ENCODE data around the gene ACTBL2. TPM values are rescaled to one million over a fixed set of nuclear protein-coding genes. Genes with fewer than 3 reads are reported as not detected.
A peak's percentile ranks its signal among the peaks of the same experiment; 100 is the strongest.

ACTBL2 gene
- total and polyA plus RNA-seq, 2 of the 13 experiments (the other 11 are each of a cell fraction or from before 2014, with no cell fraction given): not detected

GRCh38 chr5:57494104-57495098 lies 11.8 kb upstream of the ACTBL2 start:
- no peak overlapping the region for H3K27ac ChIP-seq (ENCODE audit: extremely low read length, insufficient read depth, low read length)
- no peaks in the 10 kb centered on the region for H3K9me3 ChIP-seq (ENCODE audit: low read length)
- 1% methylated on average over 6 of the region's 6 CpGs for WGBS (ENCODE audit: low lambda C conversion rate)
- ChIA-PET CTCF (ENCODE audit: low intra/inter-chr PET ratio, low total read pairs) (no interaction called here), POLR2A (no interaction called here)
- no peak overlapping the region for H3K9ac ChIP-seq (ENCODE audit: insufficient read depth, low read depth, low read length)
- peaks cover 0 to 11% of the 10 kb centered on the region in 2 experiments; a peak in 1 of 5 replicates for H3K27me3 ChIP-seq (ENCODE audit: control insufficient read depth in 1 of 2, insufficient read depth in 2 of 2, low read length in 2 of 2)
- no peak for ATAC-seq
- FAIRE-seq: no peak
- no peaks in the 10 kb centered on the region for H3K79me2 ChIP-seq (ENCODE audit: insufficient read depth, low read length)
- TF ChIP-seq FOSL2 (CRISPR knock-in tag; IDR thresholded peaks at IDR 0.05): 0 out of 2 replicates have a peak, but pooled peaks have one; percentile 40
- TF ChIP-seq, protein P1, sequence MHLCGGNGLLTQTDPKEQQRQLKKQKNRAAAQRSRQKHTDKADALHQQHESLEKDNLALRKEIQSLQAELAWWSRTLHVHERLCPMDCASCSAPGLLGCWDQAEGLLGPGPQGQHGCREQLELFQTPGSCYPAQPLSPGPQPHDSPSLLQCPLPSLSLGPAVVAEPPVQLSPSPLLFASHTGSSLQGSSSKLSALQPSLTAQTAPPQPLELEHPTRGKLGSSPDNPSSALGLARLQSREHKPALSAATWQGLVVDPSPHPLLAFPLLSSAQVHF (CRISPR knock-in tag; IDR thresholded peaks at IDR 0.05): no peak
- H3K4me3 ChIP-seq (replicated peaks in 1 of 3; ENCODE audit: insufficient read depth in 1 of 3, low read depth in 2 of 3, low read length in 3 of 3): no peak overlapping the region
- DNase-seq (ENCODE audit: low spot score): peak; percentile 13
- no peaks in the 10 kb centered on the region for H3K4me1 ChIP-seq (ENCODE audit: insufficient read depth, low read length)
- intact Hi-C loops (cut with micrococcal nuclease; ENCODE audit: unreplicated experiment) (loop anchor here (5.0 kb wide), 1 partner anchor 197 kb away; no protein-coding TSS in a partner anchor), in situ Hi-C loops (cut with HindIII; ENCODE audit: extremely low pct_ligation_motif_present, low pct_unique_long_range_greater_than_20kb) (no loop called here)
- no peaks in the 10 kb centered on the region for H4K20me1 ChIP-seq (ENCODE audit: insufficient read depth, low read length)
- H2AFZ ChIP-seq (ENCODE audit: low read length): no peak overlapping the region
- no peaks in the 10 kb centered on the region for H3K36me3 ChIP-seq (replicated peaks in 1 of 2; ENCODE audit: control insufficient read depth in 1 of 2, insufficient read depth in 2 of 2, low read length in 2 of 2)
- no TSS peak for BruUV-seq (replicated peaks)
- no peak overlapping the region for H3K4me2 ChIP-seq (ENCODE audit: low read depth, low read length)

DNA sequence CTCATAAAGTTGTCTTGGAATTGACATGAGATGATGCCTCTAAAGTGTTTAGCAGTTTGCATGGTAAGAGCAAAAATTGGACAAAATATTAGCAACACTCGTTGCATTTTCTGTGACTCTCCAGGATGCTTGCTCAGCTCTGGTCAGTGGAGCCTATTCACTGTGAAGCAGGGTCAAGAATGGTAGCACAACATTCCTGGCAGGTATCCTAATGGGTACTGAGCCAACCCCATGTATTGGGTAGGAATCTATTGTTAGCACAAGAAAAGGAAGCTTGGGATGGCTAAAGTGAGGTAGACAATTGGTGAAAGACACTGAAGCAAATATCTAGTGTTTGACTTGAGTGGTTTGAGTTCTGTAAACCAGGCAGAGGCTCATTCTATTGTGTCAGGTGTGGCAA lies 10.4 kb upstream of the ACTBL2 start:
- Histone ChIP-seq H3K4me3 (replicated peaks in 1 of 3; ENCODE audit: insufficient read depth in 1 of 3, low read depth in 2 of 3, low read length in 3 of 3) (no peak overlapping the region), H3K9ac (ENCODE audit: insufficient read depth, low read depth, low read length) (no peak overlapping the region), H2AFZ (ENCODE audit: low read length) (no peak overlapping the region), H3K9me3 (ENCODE audit: low read length) (no peaks in the 10 kb centered on the region), H3K27me3 (ENCODE audit: control insufficient read depth in 1 of 2, insufficient read depth in 2 of 2, low read length in 2 of 2) (peaks cover 0 to 11% of the 10 kb centered on the region in 2 experiments; a peak in 1 of 5 replicates), H3K36me3 (replicated peaks in 1 of 2; ENCODE audit: control insufficient read depth in 1 of 2, insufficient read depth in 2 of 2, low read length in 2 of 2) (no peaks in the 10 kb centered on the region), H3K27ac (ENCODE audit: extremely low read length, insufficient read depth, low read length) (no peak overlapping the region), H3K79me2 (ENCODE audit: insufficient read depth, low read length) (no peaks in the 10 kb centered on the region), H3K4me2 (ENCODE audit: low read depth, low read length) (no peak overlapping the region), H3K4me1 (ENCODE audit: insufficient read depth, low read length) (no peaks in the 10 kb centered on the region), H4K20me1 (ENCODE audit: insufficient read depth, low read length) (no peaks in the 10 kb centered on the region)
- CTCF ChIA-PET (ENCODE audit: low intra/inter-chr PET ratio, low total read pairs): no interaction called here
- POLR2A ChIA-PET: no interaction called here
- DNase-seq (ENCODE audit: low spot score) (no peak), FAIRE-seq (no peak), ATAC-seq (no peak)
- intact Hi-C loops (cut with micrococcal nuclease; ENCODE audit: unreplicated experiment) (no loop called here), in situ Hi-C loops (cut with HindIII; ENCODE audit: extremely low pct_ligation_motif_present, low pct_unique_long_range_greater_than_20kb) (no loop called here)
- WGBS (ENCODE audit: low lambda C conversion rate): 0% methylated on average over 1 of the region's 1 CpG
- BruUV-seq (replicated peaks): no TSS peak
- TF ChIP-seq HES4 (CRISPR knock-in tag; IDR thresholded peaks at IDR 0.05; ENCODE audit: borderline replicate concordance): no peak
- no peak for TF ChIP-seq ZBTB38 (CRISPR knock-in tag; IDR thresholded peaks at IDR 0.05)
- TF ChIP-seq POLR2AphosphoS5 (IDR thresholded peaks at IDR 0.05; ENCODE audit: low read depth, low read length): no peak
- TF ChIP-seq, protein P2, sequence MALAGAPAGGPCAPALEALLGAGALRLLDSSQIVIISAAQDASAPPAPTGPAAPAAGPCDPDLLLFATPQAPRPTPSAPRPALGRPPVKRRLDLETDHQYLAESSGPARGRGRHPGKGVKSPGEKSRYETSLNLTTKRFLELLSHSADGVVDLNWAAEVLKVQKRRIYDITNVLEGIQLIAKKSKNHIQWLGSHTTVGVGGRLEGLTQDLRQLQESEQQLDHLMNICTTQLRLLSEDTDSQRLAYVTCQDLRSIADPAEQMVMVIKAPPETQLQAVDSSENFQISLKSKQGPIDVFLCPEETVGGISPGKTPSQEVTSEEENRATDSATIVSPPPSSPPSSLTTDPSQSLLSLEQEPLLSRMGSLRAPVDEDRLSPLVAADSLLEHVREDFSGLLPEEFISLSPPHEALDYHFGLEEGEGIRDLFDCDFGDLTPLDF (CRISPR knock-in tag; IDR thresholded peaks at IDR 0.05): no peak
- TF ChIP-seq, protein P3, sequence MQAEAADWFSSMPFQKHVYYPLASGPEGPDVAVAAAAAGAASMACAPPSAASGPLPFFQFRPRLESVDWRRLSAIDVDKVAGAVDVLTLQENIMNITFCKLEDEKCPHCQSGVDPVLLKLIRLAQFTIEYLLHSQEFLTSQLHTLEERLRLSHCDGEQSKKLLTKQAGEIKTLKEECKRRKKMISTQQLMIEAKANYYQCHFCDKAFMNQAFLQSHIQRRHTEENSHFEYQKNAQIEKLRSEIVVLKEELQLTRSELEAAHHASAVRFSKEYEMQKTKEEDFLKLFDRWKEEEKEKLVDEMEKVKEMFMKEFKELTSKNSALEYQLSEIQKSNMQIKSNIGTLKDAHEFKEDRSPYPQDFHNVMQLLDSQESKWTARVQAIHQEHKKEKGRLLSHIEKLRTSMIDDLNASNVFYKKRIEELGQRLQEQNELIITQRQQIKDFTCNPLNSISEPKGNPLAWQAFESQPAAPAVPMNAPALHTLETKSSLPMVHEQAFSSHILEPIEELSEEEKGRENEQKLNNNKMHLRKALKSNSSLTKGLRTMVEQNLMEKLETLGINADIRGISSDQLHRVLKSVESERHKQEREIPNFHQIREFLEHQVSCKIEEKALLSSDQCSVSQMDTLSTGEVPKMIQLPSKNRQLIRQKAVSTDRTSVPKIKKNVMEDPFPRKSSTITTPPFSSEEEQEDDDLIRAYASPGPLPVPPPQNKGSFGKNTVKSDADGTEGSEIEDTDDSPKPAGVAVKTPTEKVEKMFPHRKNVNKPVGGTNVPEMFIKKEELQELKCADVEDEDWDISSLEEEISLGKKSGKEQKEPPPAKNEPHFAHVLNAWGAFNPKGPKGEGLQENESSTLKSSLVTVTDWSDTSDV (CRISPR knock-in tag; IDR thresholded peaks at IDR 0.05): no peak
- TF ChIP-seq, protein P4, sequence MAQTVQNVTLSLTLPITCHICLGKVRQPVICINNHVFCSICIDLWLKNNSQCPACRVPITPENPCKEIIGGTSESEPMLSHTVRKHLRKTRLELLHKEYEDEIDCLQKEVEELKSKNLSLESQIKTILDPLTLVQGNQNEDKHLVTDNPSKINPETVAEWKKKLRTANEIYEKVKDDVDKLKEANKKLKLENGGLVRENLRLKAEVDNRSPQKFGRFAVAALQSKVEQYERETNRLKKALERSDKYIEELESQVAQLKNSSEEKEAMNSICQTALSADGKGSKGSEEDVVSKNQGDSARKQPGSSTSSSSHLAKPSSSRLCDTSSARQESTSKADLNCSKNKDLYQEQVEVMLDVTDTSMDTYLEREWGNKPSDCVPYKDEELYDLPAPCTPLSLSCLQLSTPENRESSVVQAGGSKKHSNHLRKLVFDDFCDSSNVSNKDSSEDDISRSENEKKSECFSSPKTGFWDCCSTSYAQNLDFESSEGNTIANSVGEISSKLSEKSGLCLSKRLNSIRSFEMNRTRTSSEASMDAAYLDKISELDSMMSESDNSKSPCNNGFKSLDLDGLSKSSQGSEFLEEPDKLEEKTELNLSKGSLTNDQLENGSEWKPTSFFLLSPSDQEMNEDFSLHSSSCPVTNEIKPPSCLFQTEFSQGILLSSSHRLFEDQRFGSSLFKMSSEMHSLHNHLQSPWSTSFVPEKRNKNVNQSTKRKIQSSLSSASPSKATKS (CRISPR knock-in tag; IDR thresholded peaks at IDR 0.05): no peak
- TF ChIP-seq ZNF12 (CRISPR knock-in tag; IDR thresholded peaks at IDR 0.05): no peak

Data from HepG2 (cell line).